HG02870 (cell line): ENCODE data around the gene NFATC3.

Source experiments
- ATAC-seq: cut with Tn5 transposase; IDR thresholded peaks from one replicate; pipeline ENCODE4 v1.9.1; 2021; ENCODE audit warnings: mild to moderate bottlenecking, moderate library complexity; ENCODE audit not compliant: unreplicated experiment

Gene NFATC3

DNA sequence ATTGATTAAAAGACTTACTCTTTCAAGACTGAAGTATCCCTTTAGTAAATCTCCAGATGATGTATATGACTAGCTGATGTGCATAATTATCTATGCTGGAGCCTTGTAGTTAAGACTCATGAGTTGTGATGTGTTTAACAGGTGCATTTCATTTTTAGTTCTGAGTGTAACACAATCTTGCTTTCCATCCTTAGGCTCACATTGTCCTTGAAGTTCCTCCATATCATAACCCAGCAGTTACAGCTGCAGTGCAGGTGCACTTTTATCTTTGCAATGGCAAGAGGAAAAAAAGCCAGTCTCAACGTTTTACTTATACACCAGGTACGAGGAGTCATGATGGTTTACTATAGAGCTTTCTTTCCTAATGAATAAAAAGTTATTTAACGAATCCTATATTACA lies 97.9 kb downstream of the NFATC3 start:
- ATAC-seq, result no peak

DNA sequence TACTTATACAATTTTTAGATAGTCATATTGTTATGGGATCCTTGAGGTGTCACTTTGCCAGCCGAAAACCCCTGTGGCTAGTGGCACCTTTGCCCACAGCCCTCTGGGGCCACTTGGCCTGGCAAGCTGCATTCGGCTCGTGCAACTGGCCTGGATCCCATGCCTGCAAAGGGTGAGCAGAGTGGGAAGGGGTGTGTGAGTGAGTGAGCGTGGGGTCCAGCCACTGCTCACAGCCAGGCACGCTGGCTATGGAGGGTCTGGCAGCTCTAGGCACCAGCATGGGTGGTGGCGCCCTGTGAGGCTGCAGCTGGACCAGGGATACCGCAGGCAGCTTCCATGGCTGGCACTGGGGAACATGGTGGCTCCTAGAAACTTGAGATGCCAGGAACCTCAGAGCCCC lies 101.7 kb downstream of the NFATC3 start:
- no peak for ATAC-seq

DNA sequence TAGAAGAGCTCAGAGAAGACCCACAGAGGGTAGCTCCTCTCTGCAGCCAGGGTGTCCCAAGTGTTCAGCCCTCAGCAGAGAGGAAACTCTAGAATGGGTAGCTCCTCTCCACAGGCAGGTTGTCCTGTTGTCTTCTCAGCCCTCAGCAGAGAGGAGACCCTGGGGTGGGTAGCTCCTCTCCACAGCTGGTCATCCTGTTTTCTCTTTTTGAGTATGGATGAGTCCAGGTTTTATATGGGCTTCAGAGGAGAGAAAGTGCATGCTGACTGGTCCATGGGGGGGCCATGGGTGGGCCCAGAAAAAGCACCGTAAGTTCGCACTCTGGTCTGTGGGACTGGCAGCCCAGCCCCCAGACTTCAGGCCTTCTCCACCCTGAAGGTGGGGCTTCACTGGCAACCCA lies 102.3 kb downstream of the NFATC3 start:
- ATAC-seq, result no peak

DNA sequence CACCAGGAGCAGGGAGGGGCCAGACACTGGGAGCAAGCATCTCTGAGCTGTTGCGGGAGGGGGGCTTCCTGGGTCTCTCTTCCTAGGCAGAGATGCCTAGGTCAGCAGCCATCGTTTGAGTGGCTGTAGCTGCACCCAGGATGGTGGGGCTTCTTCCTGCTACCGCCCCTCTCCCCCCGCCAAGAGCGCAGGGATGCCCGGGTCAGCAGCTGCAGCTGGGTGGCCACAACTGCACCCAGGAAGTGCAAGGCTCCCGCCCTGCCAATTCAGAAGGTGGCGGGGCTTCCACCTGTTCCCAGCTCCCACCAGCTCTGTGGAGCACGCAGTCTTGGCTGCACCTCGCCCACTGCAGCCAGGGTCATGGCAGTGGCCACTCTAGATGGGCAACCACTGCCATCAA lies 103.0 kb downstream of the NFATC3 start:
- no peak for ATAC-seq

DNA sequence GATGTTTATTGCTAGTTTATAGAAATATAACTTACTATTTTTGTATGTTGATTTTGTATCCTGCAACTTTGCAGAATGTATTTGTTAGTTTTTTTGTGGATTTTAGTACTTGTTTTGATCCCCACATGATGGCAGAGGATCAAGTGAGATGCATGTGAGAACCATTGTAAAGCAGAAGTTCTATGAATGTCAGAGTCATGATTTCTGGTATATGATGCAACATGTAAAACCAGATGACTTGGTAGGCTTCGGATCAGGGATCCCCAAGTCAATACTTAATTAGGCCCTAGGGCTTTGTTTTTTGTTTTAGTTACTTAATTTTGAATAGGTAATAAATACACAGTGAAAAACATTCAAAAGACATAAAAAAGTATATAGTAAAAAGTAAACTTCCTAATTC lies 104.9 kb downstream of the NFATC3 start:
- ATAC-seq, result no peak

DNA sequence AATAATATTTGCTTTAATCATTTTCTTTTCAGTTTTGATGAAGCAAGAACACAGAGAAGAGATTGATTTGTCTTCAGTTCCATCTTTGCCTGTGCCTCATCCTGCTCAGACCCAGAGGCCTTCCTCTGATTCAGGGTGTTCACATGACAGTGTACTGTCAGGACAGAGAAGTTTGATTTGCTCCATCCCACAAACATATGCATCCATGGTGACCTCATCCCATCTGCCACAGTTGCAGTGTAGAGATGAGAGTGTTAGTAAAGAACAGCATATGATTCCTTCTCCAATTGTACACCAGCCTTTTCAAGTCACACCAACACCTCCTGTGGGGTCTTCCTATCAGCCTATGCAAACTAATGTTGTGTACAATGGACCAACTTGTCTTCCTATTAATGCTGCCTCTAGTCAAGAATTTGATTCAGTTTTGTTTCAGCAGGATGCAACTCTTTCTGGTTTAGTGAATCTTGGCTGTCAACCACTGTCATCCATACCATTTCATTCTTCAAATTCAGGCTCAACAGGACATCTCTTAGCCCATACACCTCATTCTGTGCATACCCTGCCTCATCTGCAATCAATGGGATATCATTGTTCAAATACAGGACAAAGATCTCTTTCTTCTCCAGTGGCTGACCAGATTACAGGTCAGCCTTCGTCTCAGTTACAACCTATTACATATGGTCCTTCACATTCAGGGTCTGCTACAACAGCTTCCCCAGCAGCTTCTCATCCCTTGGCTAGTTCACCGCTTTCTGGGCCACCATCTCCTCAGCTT lies 105.8 kb downstream of the NFATC3 start:
- ATAC-seq, result no peak

DNA sequence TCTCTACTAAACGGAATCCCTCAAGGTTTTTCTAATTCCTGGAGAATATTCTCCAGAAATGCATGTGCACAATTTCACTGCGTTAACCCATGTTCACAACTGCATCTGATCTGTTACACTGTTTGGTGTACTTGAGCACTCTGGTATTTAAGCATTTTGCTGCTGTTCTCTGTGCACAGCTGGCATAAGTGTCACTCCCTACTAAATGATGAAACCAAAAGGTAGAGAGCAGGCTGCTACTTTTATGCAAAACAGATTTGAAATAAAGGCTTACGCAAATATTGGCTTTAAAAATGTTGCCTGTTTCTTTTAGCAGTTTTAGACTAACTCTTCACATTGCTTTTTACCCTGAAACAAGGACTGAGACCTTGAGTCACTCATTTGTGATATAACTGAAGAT lies 109.1 kb downstream of the NFATC3 start:
- no peak for ATAC-seq

DNA sequence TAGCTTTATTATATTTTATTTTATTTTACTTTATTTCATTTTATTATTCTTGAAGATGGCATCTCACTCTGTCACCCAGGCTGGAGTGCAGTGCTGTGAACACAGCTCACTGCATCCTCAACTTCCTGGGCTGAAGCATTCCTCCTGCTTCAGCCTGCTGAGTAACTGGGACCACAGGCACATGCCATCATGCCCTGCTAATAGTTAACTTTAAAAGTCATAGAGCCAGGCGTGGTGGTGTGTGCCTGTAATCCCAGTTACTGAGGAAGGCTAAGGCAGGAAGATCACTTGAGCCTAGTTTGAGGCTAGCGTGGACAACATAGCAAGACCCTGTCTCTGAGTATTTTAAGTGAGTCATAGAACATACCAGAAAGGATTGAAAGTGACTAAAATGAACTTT lies 112.1 kb downstream of the NFATC3 start:
- ATAC-seq, result no peak

DNA sequence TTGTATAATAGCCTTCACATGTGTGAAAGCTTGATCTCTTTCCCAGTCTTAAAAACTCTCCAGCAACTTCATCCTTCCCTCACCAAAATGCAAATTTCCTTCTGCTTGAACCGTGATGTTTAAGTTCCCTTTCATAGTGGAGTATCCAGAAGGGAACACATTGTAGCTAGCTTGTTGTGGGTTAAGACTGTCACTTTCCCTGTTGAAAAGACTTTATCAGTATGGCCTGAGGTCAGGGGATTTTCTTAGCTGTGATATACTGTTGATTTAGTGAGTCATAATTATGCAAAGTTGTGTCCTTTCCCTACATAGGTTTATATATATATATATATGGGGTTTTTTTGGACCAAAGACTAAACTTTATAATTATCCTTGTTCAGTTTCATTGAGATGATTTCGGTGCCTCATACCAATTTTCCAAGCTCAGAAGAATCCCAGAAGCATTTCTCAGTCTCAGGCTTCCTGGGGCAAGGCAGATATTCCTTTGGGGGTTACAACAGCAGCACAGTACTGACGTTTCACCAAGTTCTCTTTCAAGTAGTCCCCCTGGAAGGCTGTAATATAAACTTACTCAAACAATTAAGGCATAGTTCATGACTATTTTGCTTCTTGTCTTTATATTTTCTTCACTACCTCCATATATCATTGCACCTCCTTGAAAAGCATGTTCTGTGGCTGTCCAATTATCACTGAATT lies 115.1 kb downstream of the NFATC3 start:
- no peak for ATAC-seq

DNA sequence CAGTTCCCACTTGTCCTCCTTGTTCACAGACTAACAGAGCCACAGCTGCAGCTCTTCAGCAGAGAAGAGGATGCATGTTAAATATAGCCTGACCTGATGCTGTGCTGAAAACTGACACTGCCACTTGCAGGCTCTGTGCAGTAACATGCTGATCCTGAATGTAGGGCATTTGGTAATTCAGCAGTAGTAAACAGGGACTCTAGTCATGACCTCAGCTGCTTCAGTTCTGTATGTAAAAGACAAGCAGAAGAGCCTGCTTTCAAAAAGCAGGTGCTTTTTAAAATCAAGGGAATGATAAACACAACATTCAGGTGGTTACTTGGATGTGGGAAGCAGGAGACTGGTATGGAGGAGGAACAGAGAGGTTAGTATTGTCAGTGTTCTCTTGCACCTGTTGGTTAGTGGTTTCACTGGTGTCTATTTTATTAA lies 116.9 kb downstream of the NFATC3 start:
- no peak for ATAC-seq

DNA sequence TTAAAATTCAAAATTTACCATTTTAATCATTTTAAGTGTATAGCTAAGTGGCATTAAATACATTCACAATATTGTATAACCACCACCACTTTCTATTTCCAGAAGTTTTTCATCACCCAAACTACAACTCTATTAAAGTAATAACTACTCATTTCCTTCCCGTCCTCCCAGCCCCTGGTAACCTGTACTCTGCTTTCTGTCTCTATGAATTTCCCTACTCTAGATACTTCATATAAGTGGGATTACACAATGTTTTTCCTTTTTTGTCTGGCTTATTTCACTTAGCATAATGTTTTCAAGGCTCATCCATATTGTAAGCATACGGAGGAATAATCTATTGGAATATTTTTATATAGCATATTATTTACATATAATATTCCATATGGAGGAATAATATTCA lies 121.1 kb downstream of the NFATC3 start:
- no peak for ATAC-seq

DNA sequence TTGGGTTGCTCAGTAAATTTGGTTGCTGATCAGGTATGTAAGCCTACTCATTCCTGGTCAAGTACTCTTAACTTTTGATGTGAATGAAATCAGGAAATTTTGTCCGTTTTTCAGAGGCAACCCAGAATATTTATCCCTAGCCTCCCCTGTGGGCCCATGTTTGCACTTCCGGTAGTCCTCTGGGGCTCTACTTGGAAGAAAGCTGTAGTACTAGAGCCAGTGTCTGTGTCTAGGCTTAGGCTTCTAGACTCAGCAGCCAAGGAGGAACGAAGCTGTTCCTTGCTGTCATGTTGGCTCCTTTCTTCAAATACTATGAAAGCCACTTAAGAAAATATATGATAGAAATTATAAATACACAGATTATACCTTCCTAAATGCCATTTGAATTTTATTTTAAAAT lies 129.6 kb downstream of the NFATC3 start:
- no peak for ATAC-seq

DNA sequence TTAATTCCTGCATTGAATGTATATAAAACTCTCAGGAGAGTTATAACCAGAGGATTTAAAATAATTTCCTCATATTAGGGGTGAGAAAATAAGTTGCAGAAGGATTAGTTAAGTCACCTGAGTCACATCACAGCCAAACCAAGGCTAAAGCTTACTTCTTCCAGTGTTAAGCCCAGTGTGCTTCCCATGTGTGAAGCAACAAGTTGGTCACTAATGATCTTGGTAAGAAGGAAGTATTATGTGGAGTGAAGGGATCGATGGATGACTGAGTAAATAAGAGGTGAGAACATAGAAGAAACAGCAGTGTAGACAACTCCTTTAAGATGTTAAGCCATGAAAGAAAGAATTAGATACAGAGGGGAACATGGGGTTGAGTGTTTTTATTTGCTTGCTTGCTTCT lies 130.1 kb downstream of the NFATC3 start:
- no peak for ATAC-seq

DNA sequence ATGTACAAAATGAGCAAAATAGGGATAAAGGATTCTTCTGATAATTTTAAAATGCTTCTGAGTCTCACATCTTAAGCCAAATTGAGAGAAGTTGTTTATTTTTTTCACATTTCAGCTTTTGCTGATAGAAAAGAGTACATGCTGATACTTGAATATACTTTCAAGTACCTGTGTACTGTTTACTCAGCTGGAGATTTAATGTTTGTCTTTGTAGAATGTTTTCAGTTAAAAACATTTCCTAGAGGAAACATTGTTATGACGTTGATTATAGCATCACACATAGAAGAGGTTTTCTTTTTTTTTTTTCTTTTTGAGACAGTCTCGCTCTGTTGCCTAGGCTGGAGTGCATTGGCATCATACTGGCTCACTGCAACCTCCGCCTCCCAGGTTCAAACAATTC lies 131.1 kb downstream of the NFATC3 start:
- no peak for ATAC-seq

DNA sequence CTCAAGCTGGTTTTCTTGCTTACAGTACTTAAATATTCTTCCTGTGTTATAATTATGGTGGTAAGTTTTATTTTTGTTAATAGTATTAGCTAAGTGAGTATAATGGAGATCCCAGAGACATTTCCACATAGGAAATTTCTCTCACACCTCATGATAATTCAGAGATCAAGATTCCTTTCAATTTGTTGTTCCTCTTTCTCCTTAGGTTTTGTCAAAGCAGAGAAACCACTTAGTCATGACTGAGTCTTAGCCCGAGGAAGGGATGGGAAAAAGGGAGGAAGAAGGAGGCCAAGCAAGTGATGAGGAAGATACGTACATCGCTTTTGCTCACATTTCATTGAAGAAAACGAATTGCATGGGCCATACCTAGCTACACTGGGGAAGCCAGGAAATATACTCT lies 132.3 kb downstream of the NFATC3 start:
- no peak for ATAC-seq

DNA sequence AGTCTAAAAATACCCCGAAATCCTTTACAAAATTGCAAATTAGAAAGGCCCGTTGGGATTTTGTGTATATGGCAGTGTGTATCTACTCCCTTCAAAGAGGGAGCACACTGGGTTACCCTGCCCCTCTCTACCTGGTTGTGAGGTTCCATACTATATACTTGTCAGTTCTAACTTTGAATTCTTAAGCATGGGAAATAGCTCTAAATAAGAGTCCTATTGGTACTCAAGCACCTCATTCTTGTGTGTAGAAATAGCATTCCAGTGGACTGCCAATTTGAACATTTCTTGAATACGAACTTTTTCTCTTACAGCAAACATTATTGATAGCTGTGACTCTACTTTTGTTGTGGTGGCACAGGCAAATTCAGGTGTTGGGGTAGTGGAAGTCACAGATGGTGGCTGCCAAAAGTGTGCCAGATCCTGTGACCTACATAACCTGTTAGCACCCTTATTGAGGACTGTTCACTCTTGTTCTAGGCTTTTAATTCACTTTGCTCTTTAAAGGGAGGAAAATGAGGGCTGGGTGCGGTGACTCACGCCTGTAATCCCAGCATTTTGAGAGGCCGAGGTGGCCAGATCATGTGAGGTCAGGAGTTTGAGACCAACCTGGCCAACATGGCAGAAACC lies 134.7 kb downstream of the NFATC3 start:
- ATAC-seq, result no peak

DNA sequence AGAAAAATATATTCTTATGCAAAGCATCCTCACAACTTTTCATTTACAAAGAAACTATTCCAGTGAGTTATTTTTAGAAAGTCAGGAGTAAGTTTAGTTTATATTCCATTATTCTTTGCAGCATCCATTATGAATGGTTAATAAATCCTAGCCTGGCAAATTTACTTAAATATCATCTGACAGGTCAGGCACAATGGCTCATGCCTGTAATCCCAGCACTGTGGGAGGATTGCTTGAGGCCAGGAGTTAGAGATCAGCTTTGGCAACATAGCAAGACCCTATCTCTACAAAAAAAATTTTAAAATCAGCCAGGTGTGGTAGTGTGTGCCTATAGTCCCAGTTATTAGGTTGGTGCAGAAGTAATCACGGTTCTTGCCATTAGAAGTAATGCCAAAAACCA lies 137.9 kb downstream of the NFATC3 start:
- no peak for ATAC-seq

DNA sequence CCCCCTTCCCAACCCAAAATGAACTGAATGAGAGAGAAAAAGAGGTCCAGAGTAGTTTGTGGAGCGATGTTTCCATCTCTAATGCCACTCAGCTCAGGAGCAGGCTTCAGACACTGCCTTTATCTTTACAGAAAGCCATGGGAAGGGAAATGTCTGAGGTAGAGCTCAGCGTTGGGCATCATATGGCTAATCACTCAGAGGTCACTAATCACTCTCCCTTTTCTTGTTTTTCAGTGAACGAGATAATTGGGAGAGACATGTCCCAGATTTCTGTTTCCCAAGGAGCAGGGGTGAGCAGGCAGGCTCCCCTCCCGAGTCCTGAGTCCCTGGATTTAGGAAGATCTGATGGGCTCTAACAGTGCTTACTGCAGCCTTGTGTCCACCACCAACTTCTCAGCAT lies 140.9 kb downstream of the NFATC3 start:
- ATAC-seq, result no peak

DNA sequence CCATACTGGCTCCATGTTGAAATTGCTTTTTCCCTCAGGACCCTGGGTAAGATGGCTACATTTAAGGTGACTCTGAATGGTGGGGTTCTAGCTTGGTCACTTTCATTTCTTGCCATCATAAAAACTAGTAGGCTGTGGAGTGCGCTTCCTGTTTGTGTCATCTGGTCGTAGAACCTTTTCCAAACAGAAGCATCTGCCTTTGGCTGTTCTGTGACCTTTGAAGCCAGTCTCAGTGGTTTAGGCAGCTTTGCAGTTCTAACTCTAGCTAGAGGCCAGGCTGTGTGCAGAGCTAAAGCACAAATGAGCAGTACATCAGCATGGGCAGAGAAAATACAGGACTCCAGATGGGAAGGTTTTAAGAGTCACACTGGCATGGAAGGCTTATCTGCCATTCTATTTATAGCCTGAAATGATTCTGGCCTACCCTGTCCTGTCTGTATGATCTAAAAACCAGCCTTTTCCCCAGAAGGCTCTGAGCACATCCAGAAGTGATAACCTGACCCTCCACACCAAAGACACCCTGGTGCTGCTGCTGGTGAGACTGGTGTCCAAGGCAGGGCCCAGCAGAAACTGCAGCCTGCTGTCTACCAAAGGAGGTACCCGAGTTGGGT lies 142.1 kb downstream of the NFATC3 start:
- no peak for ATAC-seq

DNA sequence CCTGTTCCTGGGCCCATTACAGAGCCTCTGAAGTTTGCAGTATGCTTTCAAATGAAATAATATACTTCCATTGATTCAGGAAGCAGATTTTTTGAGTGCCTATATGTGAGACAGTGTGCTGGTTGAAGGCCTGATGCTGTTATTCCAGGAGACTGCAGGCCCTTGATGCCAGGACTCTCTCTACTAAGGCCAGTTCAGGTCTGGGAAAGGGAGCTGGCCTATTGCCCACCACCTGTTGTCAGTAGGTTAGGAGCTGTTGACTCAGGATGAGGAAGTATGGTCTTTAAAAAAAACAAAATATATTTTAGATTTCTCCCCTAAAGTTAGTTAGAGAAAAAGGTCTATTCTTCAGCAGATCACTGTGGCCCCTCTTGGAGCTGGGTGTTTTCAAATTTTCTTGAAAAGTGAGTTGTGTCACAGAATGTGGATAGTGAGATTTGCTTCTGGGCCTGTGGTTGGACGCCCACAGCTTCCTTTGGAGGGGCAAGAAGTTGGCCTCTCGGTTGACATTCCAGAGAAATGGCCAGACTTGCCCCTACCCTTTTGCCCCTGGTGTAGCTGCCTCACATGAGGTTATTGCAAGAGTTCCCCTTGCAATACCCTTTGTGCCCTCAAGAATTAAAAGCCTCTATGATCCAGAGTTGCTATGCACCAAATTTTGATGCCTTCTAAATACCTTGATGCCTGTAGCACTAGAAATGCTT lies 142.8 kb downstream of the NFATC3 start:
- ATAC-seq, result no peak

DNA sequence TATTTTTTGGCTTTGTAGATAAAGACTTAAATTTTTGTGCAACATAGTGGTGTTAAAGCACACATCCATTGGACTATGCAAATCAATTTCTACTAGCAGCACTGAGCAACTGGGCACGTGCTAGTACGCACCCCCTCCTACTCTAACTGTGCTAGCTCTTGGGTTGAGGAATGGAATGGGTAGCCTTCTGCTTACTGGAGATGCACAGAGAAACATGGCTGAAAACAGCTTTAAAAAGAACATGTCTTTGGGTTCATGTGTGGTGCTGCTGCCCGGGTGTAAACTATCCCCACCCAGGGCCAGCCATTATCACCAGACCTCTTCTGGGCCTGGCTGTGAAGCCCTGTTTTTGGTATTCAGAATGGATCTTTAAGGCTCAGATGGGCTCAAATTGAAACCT lies 143.5 kb downstream of the NFATC3 start:
- no peak for ATAC-seq
